H7 (cell line): ENCODE measurements around the gene CYB561D1. TPM values are rescaled to one million over a fixed set of nuclear protein-coding genes. Genes with fewer than 3 reads are reported as not detected.

Experiments used
- DNase-seq: peaks from one replicate; pipeline ENCODE4 v3.0.0; 2012
- H3K27me3 ChIP-seq: 2 replicates; pipeline ENCODE4 v1.6.0; 2011; ENCODE audit warnings: mild to moderate bottlenecking, low read length; ENCODE audit not compliant: control insufficient read depth, insufficient read depth
- H3K36me3 ChIP-seq: replicated peaks from 2 replicates; pipeline ENCODE4 v1.5.1; 2011; ENCODE audit warnings: low read length; ENCODE audit not compliant: control insufficient read depth, insufficient read depth
- H3K4me3 ChIP-seq: 2 replicates; pipeline ENCODE4 v1.5.1; 2011; ENCODE audit warnings: low read depth, mild to moderate bottlenecking, control low read depth, low read length, moderate library complexity; ENCODE audit not compliant: insufficient read depth
- total RNA-seq: library from RNA; depleted of rRNA; stranded (reverse); fragments of >200 nt; shearing (Covaris generic); gene quantifications from 2 replicates; pipeline ENCODE4 v1.2.3, GENCODE V29; 2014

The CYB561D1 gene
- total RNA-seq, 1 experiment from 2014 or later = 3.1 TPM

GRCh38 chr1:109537450-109538178, 43.7 kb downstream of the CYB561D1 start:
- H3K4me3 ChIP-seq = no peak overlapping the region
- no peaks in the 10 kb centered on the region; the same call in none of the 2 replicates for H3K27me3 ChIP-seq
- H3K36me3 ChIP-seq = no peaks in the 10 kb centered on the region; the same call in 1 of the 2 replicates
- peak; percentile 44 for DNase-seq

GRCh38 chr1:109538827-109539555, 45.1 kb downstream of the CYB561D1 start:
- Histone ChIP-seq H3K36me3 (no peaks in the 10 kb centered on the region; the same call in 1 of the 2 replicates), H3K27me3 (no peaks in the 10 kb centered on the region; the same call in none of the 2 replicates), H3K4me3 (no peak overlapping the region)
- DNase-seq = peak; percentile 19

- Histone ChIP-seq H3K27me3 (no peaks in the 10 kb centered on the region; the same call in none of the 2 replicates), H3K4me3 (no peak within 1 kb of the TSS; the same call in 1 of the 2 replicates), H3K36me3 (no peaks in the 10 kb centered on the region; the same call in 1 of the 2 replicates)
- peak; percentile 58 for DNase-seq
Observed at GRCh38 chr1:109539676-109540075, 45.8 kb downstream of the CYB561D1 start, which contains the start of gene GPR61. Gene GPR61, plus strand, starts transcription at chr1:109539872. Its CDS starts 3,151 bp downstream, at chr1:109543023.

- H3K36me3 ChIP-seq = no peaks in the 10 kb centered on the region; the same call in 1 of the 2 replicates
- no peak for DNase-seq
- no peaks in the 10 kb centered on the region; the same call in none of the 2 replicates for H3K27me3 ChIP-seq
- no peak overlapping the region for H3K4me3 ChIP-seq
Observed at GRCh38 chr1:109541102-109541501, 47.2 kb downstream of the CYB561D1 start.

GRCh38 chr1:109542657-109543056, 48.8 kb downstream of the CYB561D1 start:
- DNase-seq = peak; percentile 46
- Histone ChIP-seq H3K27me3 (no peaks in the 10 kb centered on the region; the same call in none of the 2 replicates), H3K4me3 (no peak overlapping the region), H3K36me3 (no peaks in the 10 kb centered on the region; the same call in 1 of the 2 replicates)

GRCh38 chr1:109543283-109543987, 49.5 kb downstream of the CYB561D1 start:
- H3K27me3 ChIP-seq = no peaks in the 10 kb centered on the region; the same call in none of the 2 replicates
- no peak overlapping the region for H3K4me3 ChIP-seq
- peak; percentile 41 for DNase-seq
- no peaks in the 10 kb centered on the region; the same call in 1 of the 2 replicates for H3K36me3 ChIP-seq

- peak; percentile 26 for DNase-seq
- Histone ChIP-seq H3K27me3 (no peaks in the 10 kb centered on the region; the same call in none of the 2 replicates), H3K36me3 (no peaks in the 10 kb centered on the region; the same call in 1 of the 2 replicates), H3K4me3 (no peak overlapping the region)
Observed at GRCh38 chr1:109543988-109544735, 50.3 kb downstream of the CYB561D1 start.

- DNase-seq = peak; percentile 94
- Histone ChIP-seq H3K4me3 (no peak overlapping the region), H3K36me3 (no peaks in the 10 kb centered on the region; the same call in 1 of the 2 replicates), H3K27me3 (no peaks in the 10 kb centered on the region; the same call in none of the 2 replicates)
Observed at GRCh38 chr1:109546311-109547109, 52.6 kb downstream of the CYB561D1 start.

GRCh38 chr1:109547463-109548320, 53.8 kb downstream of the CYB561D1 start:
- no peaks in the 10 kb centered on the region for H3K36me3 ChIP-seq
- H3K4me3 ChIP-seq = peak overlapping the region; percentile 98
- DNase-seq = peak; percentile 30
- H3K27me3 ChIP-seq = no peaks in the 10 kb centered on the region; the same call in 1 of the 2 replicates

- Histone ChIP-seq H3K4me3 (peak within 1 kb of the TSS; percentile 98), H3K36me3 (no peaks in the 10 kb centered on the region), H3K27me3 (no peaks in the 10 kb centered on the region)
- DNase-seq = peak; percentile 91
Observed at GRCh38 chr1:109548321-109549267, 54.7 kb downstream of the CYB561D1 start, which contains the start of gene GNAI3. Gene GNAI3, plus strand, starts transcription at chr1:109548615. Its CDS starts 106 bp downstream, at chr1:109548721.
